Lower leg skin (tissue), 4 donors: ENCODE data around the gene KRT31. TPM values are rescaled to one million over a fixed set of nuclear protein-coding genes. Genes with fewer than 3 reads are reported as not detected.
"Not testable (repeated sequence)": the region's sequence is repeated elsewhere in the genome, so short reads cannot be mapped to it uniquely, and the experiment has no call there.

Experiments
- DNase-seq, 2 donors: peaks; one replicate each; pipeline ENCODE4 v3.0.0-alpha.2; 2019; ENCODE audit warnings: low spot score in 2 of 2
- H3K4me3 ChIP-seq: fragments of 200-600 bp; sonication (generic); 2 replicates; pipeline ENCODE4 v1.5.1; 2017; ENCODE audit warnings: mild to moderate bottlenecking, low read depth; ENCODE audit not compliant: poor library complexity, severe bottlenecking
- CTCF ChIP-seq, 3 donors: fragments of 450-650 bp; IDR thresholded peaks; one replicate each; pipeline ENCODE4 v1.5.1; 2016; ENCODE audit warnings: antibody characterized with exemption in 3 of 3, mild to moderate bottlenecking in 3 of 3, moderate library complexity in 2 of 3
- POLR2A ChIP-seq, 2 donors: fragments of 450-650 bp; IDR thresholded peaks; one replicate each; pipeline ENCODE4 v1.6.1; 2016 to 2017; ENCODE audit warnings: antibody characterized with exemption in 2 of 2, mild to moderate bottlenecking in 1 of 2, moderate library complexity in 1 of 2
- WGBS, 2 donors: methylation state at CpG; one replicate each; pipeline ENCODE4 v1.1.5; 2018; 5-methylcytosine and 5-hydroxymethylcytosine counted together
- intact Hi-C: fragments of 100-400 bp; cut with DNase I; formaldehyde crosslinking; loops from one replicate; pipeline ENCODE4 v1.15.0; 2023; ENCODE audit warnings: low total_unique reads
- total RNA-seq, 4 donors: library from RNA; depleted of rRNA; stranded (reverse); fragments of >200 nt; gene quantifications; one replicate each; pipeline ENCODE4 v1.1.0, GENCODE V29; 2016

KRT31 gene
- total RNA-seq, 4 donors from 2014 or later, result 15.9 to 197 (median 24.1) TPM

- H3K4me3 ChIP-seq, result no peak overlapping the region
- DNase-seq, result peak in 1 of 2 donors; percentile 76
- intact Hi-C loops, result no loop called here
- WGBS, 2 donors, result 40 to 51% methylated on average over 5 of the region's 5 CpGs
- TF ChIP-seq POLR2A (IDR thresholded peaks at IDR 0.05), result no peak
- TF ChIP-seq CTCF (IDR thresholded peaks at IDR 0.05), result no peak
Measured at GRCh38 chr17:41402161-41402560, 4.8 kb upstream of the KRT31 start.

GRCh38 chr17:41396340-41396739 is 1.1 kb downstream of the KRT31 start:
- intact Hi-C loops, result no loop called here
- no peak overlapping the region for H3K4me3 ChIP-seq
- DNase-seq, result no peak
- TF ChIP-seq CTCF (IDR thresholded peaks at IDR 0.05) (no peak), POLR2A (IDR thresholded peaks at IDR 0.05) (no peak)
- WGBS, 2 donors, result 52 to 74% methylated on average over 7 of the region's 7 CpGs

- TF ChIP-seq CTCF (IDR thresholded peaks at IDR 0.05) (no peak), POLR2A (IDR thresholded peaks at IDR 0.05) (no peak)
- intact Hi-C loops, result no loop called here
- H3K4me3 ChIP-seq, result no peak overlapping the region
- DNase-seq, result no peak
- WGBS, 2 donors, result 50 to 82% methylated on average over 1 of the region's 1 CpG
Measured at GRCh38 chr17:41395611-41396010, 1.8 kb downstream of the KRT31 start.

- DNase-seq, intact Hi-C loops, H3K4me3 ChIP-seq: not testable (repeated sequence)
- WGBS, 2 donors, result 49 to 52% methylated on average over 4 to 5 of the region's 12 CpGs
Measured at GRCh38 chr17:41395044-41395443, 2.4 kb downstream of the KRT31 start.

GRCh38 chr17:41394254-41394996 is 3.0 kb downstream of the KRT31 start:
- 46 to 57% methylated on average over 10 of the region's 10 CpGs for whole genome bisulfite sequencing, 2 donors
- no peak for TF ChIP-seq CTCF (IDR thresholded peaks at IDR 0.05)
- TF ChIP-seq POLR2A (IDR thresholded peaks at IDR 0.05), result no peak
- intact Hi-C loops, result no loop called here
- H3K4me3 ChIP-seq, result no peak overlapping the region
- DNase-seq, result peak in 1 of 2 donors; percentile 37

- DNase-seq, result no peak
- 76 to 82% methylated on average over 10 of the region's 10 CpGs for WGBS, 2 donors
- intact Hi-C loops, result no loop called here
- H3K4me3 ChIP-seq, result no peak overlapping the region
- no peak for TF ChIP-seq CTCF (IDR thresholded peaks at IDR 0.05)
- TF ChIP-seq POLR2A (IDR thresholded peaks at IDR 0.05), result no peak
Measured at GRCh38 chr17:41393826-41394225, 3.6 kb downstream of the KRT31 start.
